Esophagus muscularis mucosa (tissue), 4 donors: ENCODE measurements around the gene PWWP2A. TPM values are rescaled to one million over a fixed set of nuclear protein-coding genes. Genes with fewer than 3 reads are reported as not detected.
"Not testable (repeated sequence)": the region's sequence is repeated elsewhere in the genome, so short reads cannot be mapped to it uniquely, and the experiment has no call there.

Experiments
- DNase-seq: peaks from one replicate; pipeline ENCODE4 v3.0.0-alpha.2; 2017; ENCODE audit errors: extremely low spot score
- H3K27ac ChIP-seq, 4 donors: fragments of 200-600 bp; sonication (generic); replicated peaks in 1 of 4; 1 replicate in 3 of 4; 2 replicates in 1 of 4; pipeline ENCODE4 v1.5.1; 2016 to 2019; ENCODE audit warnings: mild to moderate bottlenecking in 1 of 4
- H3K27me3 ChIP-seq, 4 donors: fragments of 200-600 bp; sonication (generic); one replicate each; pipeline versions ENCODE4 v1.5.1 to v1.6.0; 2016 to 2019
- H3K36me3 ChIP-seq, 4 donors: fragments of 200-600 bp; sonication (generic); one replicate each; pipeline ENCODE4 v1.5.1; 2016 to 2019
- H3K4me1 ChIP-seq, 4 donors: fragments of 200-600 bp; sonication (generic); one replicate each; pipeline ENCODE4 v1.5.1; 2016 to 2019
- H3K4me3 ChIP-seq, 4 donors: fragments of 200-600 bp; sonication (generic); 1 replicate in 2 of 4; 2 replicates in 2 of 4; pipeline ENCODE4 v1.5.1; 2016 to 2019; ENCODE audit warnings: mild to moderate bottlenecking in 4 of 4, moderate library complexity in 1 of 4
- H3K9me3 ChIP-seq, 4 donors: fragments of 200-600 bp; sonication (generic); 1 replicate in 3 of 4; 2 replicates in 1 of 4; pipeline ENCODE4 v1.5.1; 2016 to 2019
- EP300 ChIP-seq: sonication (generic); formaldehyde crosslinking; IDR thresholded peaks from one replicate; pipeline ENCODE4 v1.6.1; 2017; ENCODE audit warnings: antibody characterized with exemption
- POLR2A ChIP-seq: fragments of 450-650 bp; IDR thresholded peaks from one replicate; pipeline ENCODE4 v1.6.1; 2017; ENCODE audit warnings: antibody characterized with exemption, moderate library complexity, mild to moderate bottlenecking, low read depth
- POLR2AphosphoS5 ChIP-seq, 2 donors: sonication (generic); formaldehyde crosslinking; IDR thresholded peaks; one replicate each; pipeline ENCODE4 v1.6.1; 2017; ENCODE audit warnings: antibody characterized with exemption in 2 of 2
- WGBS: methylation state at CpG from one replicate; pipeline ENCODE4 v1.1.5; 2018; 5-methylcytosine and 5-hydroxymethylcytosine counted together
- intact Hi-C: fragments of 100-400 bp; cut with DNase I; formaldehyde crosslinking; loops from one replicate; pipeline ENCODE4 v1.15.1; 2023
- total RNA-seq, 4 donors: library from RNA; depleted of rRNA; stranded (reverse); fragments of >200 nt; gene quantifications; one replicate each; pipeline versions ENCODE4 v1.1.0 to v1.2.1, GENCODE V29; 2016
- TF ChIP-seq, protein P1 (sequence below), 3 experiments: fragments of 200-600 bp in 2 of 3; fragments of 450-650 bp in 1 of 3; sonication (generic) in 2 of 3; IDR thresholded peaks; one replicate each; pipeline ENCODE4 v1.5.1; 2017 to 2019; ENCODE audit warnings: antibody characterized with exemption in 3 of 3, mild to moderate bottlenecking in 2 of 3, moderate library complexity in 1 of 3

The PWWP2A gene
- total RNA-seq, 4 donors from 2014 or later, result 17.2 to 30.3 (median 24.2) TPM

DNA sequence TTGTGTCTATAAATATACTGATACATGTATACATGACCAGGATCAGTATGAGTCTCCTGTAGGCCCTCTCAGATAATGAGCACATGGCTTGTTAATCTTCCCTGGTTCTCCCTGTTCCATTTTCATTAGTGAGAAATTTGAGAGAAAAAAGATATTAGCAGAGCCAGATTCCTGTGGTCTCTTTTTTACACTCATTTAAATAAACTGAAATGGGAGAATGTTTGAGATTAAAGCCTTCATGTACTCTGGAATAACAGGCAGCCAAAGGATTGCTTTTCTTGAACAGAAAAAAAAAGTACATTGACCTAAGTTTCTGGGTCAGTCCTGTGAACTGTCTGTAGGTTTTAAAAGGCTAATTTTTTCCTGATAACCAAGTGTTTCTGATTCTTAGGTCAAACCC is 44.2 kb downstream of the PWWP2A start:
- Histone ChIP-seq H3K4me3 (no peak overlapping the region), H3K9me3 (no peaks in the 10 kb centered on the region), H3K36me3 (peaks cover 0 to 33% (median 8%) of the 10 kb centered on the region in 4 donors), H3K4me1 (peaks cover 6 to 19% (median 12%) of the 10 kb centered on the region in 4 donors), H3K27me3 (no peaks in the 10 kb centered on the region), H3K27ac (no peak overlapping the region)
- TF ChIP-seq, protein P1, sequence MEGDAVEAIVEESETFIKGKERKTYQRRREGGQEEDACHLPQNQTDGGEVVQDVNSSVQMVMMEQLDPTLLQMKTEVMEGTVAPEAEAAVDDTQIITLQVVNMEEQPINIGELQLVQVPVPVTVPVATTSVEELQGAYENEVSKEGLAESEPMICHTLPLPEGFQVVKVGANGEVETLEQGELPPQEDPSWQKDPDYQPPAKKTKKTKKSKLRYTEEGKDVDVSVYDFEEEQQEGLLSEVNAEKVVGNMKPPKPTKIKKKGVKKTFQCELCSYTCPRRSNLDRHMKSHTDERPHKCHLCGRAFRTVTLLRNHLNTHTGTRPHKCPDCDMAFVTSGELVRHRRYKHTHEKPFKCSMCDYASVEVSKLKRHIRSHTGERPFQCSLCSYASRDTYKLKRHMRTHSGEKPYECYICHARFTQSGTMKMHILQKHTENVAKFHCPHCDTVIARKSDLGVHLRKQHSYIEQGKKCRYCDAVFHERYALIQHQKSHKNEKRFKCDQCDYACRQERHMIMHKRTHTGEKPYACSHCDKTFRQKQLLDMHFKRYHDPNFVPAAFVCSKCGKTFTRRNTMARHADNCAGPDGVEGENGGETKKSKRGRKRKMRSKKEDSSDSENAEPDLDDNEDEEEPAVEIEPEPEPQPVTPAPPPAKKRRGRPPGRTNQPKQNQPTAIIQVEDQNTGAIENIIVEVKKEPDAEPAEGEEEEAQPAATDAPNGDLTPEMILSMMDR (IDR thresholded peaks at IDR 0.05), result no peak
- TF ChIP-seq POLR2AphosphoS5 (IDR thresholded peaks at IDR 0.05) (no peak), POLR2A (no peak), EP300 (no peak)
- DNase-seq, result no peak
- intact Hi-C loops, result no loop called here

DNA sequence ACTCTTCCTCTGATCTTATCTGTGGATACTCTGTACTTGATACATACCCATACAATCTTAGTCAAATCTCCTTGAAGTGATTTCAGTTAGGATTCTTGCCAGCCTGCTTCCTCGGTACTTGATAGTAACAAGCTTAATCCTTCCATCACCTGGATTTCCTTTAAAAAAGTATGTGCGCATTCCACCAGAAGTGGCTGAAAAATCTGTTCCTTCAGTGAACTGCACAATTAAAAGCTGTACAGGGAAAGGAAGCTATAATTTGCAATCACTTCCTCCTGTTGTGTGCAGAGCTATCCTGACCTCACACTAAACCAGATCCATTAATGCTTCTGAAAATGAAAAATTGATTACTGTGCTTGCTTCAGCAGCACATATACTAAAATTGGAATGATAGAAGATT is 47.3 kb downstream of the PWWP2A start:
- no peaks in the 10 kb centered on the region for H3K9me3 ChIP-seq
- no peak for TF ChIP-seq POLR2A
- no peak for TF ChIP-seq POLR2AphosphoS5 (IDR thresholded peaks at IDR 0.05)
- TF ChIP-seq EP300, result no peak
- TF ChIP-seq, protein P1 (IDR thresholded peaks at IDR 0.05), result no peak
- peaks cover 0 to 33% (median 12%) of the 10 kb centered on the region in 4 donors for H3K36me3 ChIP-seq
- no peak overlapping the region for H3K27ac ChIP-seq
- DNase-seq, result no peak
- intact Hi-C loops, result no loop called here
- WGBS, result 63% methylated on average over 2 of the region's 2 CpGs
- no peaks in the 10 kb centered on the region for H3K27me3 ChIP-seq
- H3K4me1 ChIP-seq, result peaks cover 0 to 8% (median 4%) of the 10 kb centered on the region in 4 donors
- H3K4me3 ChIP-seq, result no peak overlapping the region

DNA sequence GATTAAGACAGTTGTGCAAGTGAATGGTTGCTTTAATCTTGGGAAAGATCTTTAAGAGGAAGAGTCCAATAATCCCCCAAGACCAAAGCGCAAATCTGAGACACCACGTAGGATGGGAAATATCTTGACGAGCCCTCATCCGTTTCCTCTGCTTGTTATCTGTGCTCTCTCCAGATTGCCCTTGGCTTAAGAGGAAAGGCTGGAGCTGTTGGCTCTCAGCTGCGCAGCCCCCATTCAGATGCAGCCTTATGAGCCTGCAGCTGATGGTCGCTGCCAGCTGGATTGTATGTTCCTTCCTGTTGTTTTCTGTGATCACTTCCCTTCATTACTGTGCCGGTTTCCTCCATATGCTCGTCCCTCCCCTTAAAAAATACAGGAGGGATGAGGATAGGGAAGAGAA is 47.7 kb downstream of the PWWP2A start:
- Histone ChIP-seq H3K4me1 (peaks cover 0 to 8% (median 4%) of the 10 kb centered on the region in 4 donors), H3K27ac (no peak overlapping the region), H3K27me3 (no peaks in the 10 kb centered on the region), H3K9me3 (no peaks in the 10 kb centered on the region), H3K36me3 (peaks cover 0 to 37% (median 14%) of the 10 kb centered on the region in 4 donors), H3K4me3 (peak overlapping the region in 1 of 4 donors; percentile 9)
- no peak for TF ChIP-seq EP300
- TF ChIP-seq POLR2A, result no peak
- TF ChIP-seq, protein P1 (IDR thresholded peaks at IDR 0.05), result no peak
- no peak for TF ChIP-seq POLR2AphosphoS5 (IDR thresholded peaks at IDR 0.05)
- 39% methylated on average over 7 of the region's 8 CpGs for WGBS
- DNase-seq, result no peak
- intact Hi-C loops, result no loop called here

DNA sequence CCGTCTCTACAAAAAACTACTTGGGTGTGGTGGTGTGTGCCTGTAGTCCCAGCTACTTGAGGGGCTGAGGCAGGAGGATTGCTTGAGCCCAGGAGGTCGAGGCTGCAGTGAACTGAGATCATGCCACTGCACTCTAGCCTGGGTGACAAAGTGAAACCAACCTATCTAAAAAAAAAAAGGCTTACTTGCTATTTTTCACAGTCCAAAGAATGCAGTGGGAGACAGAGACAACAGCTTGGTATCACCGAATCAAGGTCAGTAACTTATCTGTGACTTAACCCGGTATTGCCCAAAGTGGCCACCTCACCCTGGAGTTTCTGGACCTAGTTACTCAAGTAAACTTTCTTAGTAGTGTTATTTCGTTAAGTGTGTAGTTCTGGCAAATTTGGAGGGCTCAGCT is 50.1 kb downstream of the PWWP2A start:
- intact Hi-C loops, result not testable (repeated sequence)

DNA sequence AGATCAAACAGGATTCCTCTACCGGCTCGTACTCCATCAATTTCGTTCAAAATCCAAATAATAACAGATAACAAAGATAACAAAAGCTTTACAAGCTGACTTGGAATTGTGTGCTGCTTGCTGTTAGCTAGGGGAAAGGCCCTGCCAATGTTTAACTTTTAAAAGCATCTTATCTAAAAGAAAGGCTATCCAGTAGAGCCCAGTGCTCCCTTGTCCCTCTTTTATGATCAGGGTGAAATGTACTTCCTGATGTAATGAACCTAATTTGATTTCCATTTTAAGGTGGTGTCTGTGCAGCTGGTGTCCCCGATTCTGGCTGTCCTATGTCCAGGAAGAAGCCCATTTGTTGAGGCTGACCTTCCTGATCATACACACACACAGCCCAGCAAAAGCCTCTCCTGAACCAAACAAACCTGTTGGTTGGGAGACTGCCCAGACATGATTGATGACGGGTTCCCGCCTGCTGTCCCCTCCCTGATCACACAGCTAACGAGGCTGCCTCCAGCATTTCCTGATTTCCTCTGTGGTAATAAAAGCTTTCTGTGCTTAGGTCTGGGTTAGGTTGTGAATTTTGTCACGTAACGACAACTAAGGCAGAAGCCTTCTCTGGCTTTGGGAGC is 54.1 kb downstream of the PWWP2A start:
- WGBS, result 76% methylated on average over 9 of the region's 9 CpGs
- intact Hi-C loops, result no loop called here

More for the DNA sequence above, 50.1 kb downstream of the PWWP2A start:
- not testable (repeated sequence) for H3K4me3 ChIP-seq, H3K9me3 ChIP-seq, H3K27ac ChIP-seq, H3K27me3 ChIP-seq, DNase-seq, H3K4me1 ChIP-seq
- peaks cover 8 to 54% (median 23%) of the 10 kb centered on the region in 4 donors for H3K36me3 ChIP-seq
- WGBS, result 90% methylated on average over 5 of the region's 5 CpGs

More for the DNA sequence above, 54.1 kb downstream of the PWWP2A start:
- TF ChIP-seq, protein P1 (IDR thresholded peaks at IDR 0.05), result no peak
- TF ChIP-seq POLR2AphosphoS5 (IDR thresholded peaks at IDR 0.05) (no peak), POLR2A (no peak), EP300 (no peak)
- Histone ChIP-seq H3K27me3 (no peaks in the 10 kb centered on the region), H3K9me3 (no peaks in the 10 kb centered on the region), H3K4me1 (peaks cover 0 to 5% (median 0%) of the 10 kb centered on the region in 4 donors), H3K27ac (no peak overlapping the region), H3K4me3 (no peak overlapping the region), H3K36me3 (peaks cover 21 to 86% (median 49%) of the 10 kb centered on the region in 4 donors)
- no peak for DNase-seq
